CD4-positive, alpha-beta T cell (primary cell): Measurements from ENCODE around the gene SMAD6. TPM values are rescaled to one million over a fixed set of nuclear protein-coding genes. Genes with fewer than 3 reads are reported as not detected.

Experiments
- ATAC-seq: fragments of 200-7000 bp; cut with Tn5 transposase; one replicate; pipeline ENCODE4 v1.10.0; 2022; ENCODE audit warnings: mild to moderate bottlenecking; ENCODE audit not compliant: poor library complexity
- CTCF ChIA-PET: fragments of 350-600 bp; sonication (Branson Sonifier 250); formaldehyde crosslinking; loops from one replicate; lab custom pipeline; 2021; ENCODE audit warnings: antibody characterized with exemption, inconsistent platforms; lab: Charles Lee
- POLR2A ChIA-PET: fragments of 350-600 bp; sonication (Branson Sonifier 250); formaldehyde crosslinking; loops from one replicate; lab custom pipeline; 2021; ENCODE audit warnings: antibody characterized with exemption, inconsistent platforms; lab: Charles Lee
- DNase-seq, 14 experiments: peaks; one replicate each; pipeline ENCODE4 v3.0.0-alpha.2; 2013 to 2020; ENCODE audit warnings: mixed read lengths in 2 of 14
- H3K27ac ChIP-seq, 2 donors: one replicate each; pipeline versions ENCODE4 v1.5.1 to v1.7.0; 2013; ENCODE audit warnings: low read length in 2 of 2, low read depth in 1 of 2, mild to moderate bottlenecking in 1 of 2
- H3K27me3 ChIP-seq, 2 experiments: 1 replicate in 1 of 2; 2 replicates in 1 of 2; pipeline versions ENCODE4 v1.6.1 to v1.7.0; 2013; ENCODE audit warnings: low read length in 2 of 2, control low read depth in 1 of 2, mild to moderate bottlenecking in 1 of 2, moderate library complexity in 1 of 2; ENCODE audit not compliant: insufficient read depth in 2 of 2, control insufficient read depth in 1 of 2
- H3K36me3 ChIP-seq: one replicate; pipeline ENCODE4 v1.6.1; 2013; ENCODE audit warnings: low read length, control low read depth; ENCODE audit not compliant: insufficient read depth
- H3K4me1 ChIP-seq: one replicate; pipeline ENCODE4 v1.6.1; 2013; ENCODE audit warnings: low read length, control low read depth; ENCODE audit not compliant: insufficient read depth
- H3K4me3 ChIP-seq: one replicate; pipeline ENCODE4 v1.5.1; 2013; ENCODE audit warnings: mild to moderate bottlenecking, low read length, moderate library complexity
- H3K9me3 ChIP-seq, 2 experiments: 1 replicate in 1 of 2; 2 replicates in 1 of 2; pipeline versions ENCODE4 v1.6.1 to v1.7.0; 2013; ENCODE audit warnings: low read length in 2 of 2, mild to moderate bottlenecking in 2 of 2, control low read depth in 1 of 2, moderate library complexity in 1 of 2; ENCODE audit not compliant: control insufficient read depth in 1 of 2, insufficient read depth in 1 of 2
- H3K27ac Mint-ChIP-seq: one replicate; pipeline ENCODE4 v1.8.0; 2020; ENCODE audit warnings: mixed read lengths
- H3K27me3 Mint-ChIP-seq: one replicate; pipeline ENCODE4 v1.8.0; 2021; ENCODE audit warnings: mixed read lengths
- H3K36me3 Mint-ChIP-seq: one replicate; pipeline ENCODE4 v1.8.0; 2021; ENCODE audit warnings: low read depth, mixed read lengths
- H3K4me1 Mint-ChIP-seq: one replicate; pipeline ENCODE4 v1.8.0; 2021; ENCODE audit warnings: low read depth, mixed read lengths
- H3K4me3 Mint-ChIP-seq: one replicate; pipeline ENCODE4 v1.8.0; 2020; ENCODE audit warnings: mild to moderate bottlenecking, mixed read lengths
- H3K9me3 Mint-ChIP-seq: one replicate; pipeline ENCODE4 v1.8.0; 2020; ENCODE audit warnings: mixed read lengths
- intact Hi-C, 2 experiments: fragments of 100-400 bp; cut with DNase I in 1 of 2; cut with micrococcal nuclease in 1 of 2; formaldehyde crosslinking; loops; one replicate each; pipeline versions ENCODE4 v1.15.1 to v1.9.0; 2023 to 2025; cut with DNase I, micrococcal nuclease
- total RNA-seq, 174 experiments: library from RNA in 2 of 174; stranded (reverse) in 2 of 174; gene quantifications; one replicate each; pipeline ENCODE4 v1.2.3 and lab custom pipeline; 2021 to 2026
- TF ChIP-seq, protein P1 (sequence below): fragments of 200-600 bp; IDR thresholded peaks from one replicate; pipeline ENCODE4 v1.8.0; 2022; ENCODE audit warnings: antibody characterized with exemption, mild to moderate bottlenecking

SMAD6 gene
- total RNA-seq, 2 experiments from 2014 or later, result 0.59 to 0.69 TPM

DNA sequence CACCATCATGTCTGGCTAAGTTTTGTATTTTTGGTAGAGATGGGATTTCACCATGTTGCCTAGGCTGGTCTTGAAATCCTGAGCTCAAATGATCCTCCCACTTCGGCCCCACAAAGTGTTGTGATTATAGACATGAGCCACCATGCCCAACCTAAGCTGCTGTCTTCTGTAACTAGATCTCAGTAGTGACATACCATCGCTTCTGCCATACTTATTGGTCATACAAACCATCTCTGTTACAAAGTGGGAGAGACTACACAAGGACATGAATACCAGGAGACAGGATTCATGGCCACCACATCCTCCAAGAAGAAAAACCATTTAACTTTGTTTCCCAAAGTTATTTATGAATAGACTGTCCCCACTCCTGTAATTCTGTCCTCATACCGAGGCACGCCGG, 81.3 kb downstream of the SMAD6 start:
- TF ChIP-seq, protein P1, sequence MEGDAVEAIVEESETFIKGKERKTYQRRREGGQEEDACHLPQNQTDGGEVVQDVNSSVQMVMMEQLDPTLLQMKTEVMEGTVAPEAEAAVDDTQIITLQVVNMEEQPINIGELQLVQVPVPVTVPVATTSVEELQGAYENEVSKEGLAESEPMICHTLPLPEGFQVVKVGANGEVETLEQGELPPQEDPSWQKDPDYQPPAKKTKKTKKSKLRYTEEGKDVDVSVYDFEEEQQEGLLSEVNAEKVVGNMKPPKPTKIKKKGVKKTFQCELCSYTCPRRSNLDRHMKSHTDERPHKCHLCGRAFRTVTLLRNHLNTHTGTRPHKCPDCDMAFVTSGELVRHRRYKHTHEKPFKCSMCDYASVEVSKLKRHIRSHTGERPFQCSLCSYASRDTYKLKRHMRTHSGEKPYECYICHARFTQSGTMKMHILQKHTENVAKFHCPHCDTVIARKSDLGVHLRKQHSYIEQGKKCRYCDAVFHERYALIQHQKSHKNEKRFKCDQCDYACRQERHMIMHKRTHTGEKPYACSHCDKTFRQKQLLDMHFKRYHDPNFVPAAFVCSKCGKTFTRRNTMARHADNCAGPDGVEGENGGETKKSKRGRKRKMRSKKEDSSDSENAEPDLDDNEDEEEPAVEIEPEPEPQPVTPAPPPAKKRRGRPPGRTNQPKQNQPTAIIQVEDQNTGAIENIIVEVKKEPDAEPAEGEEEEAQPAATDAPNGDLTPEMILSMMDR, result no peak
- H3K27me3 Mint-ChIP-seq, result no peaks in the 10 kb centered on the region
- ATAC-seq, result no peak
- no peak overlapping the region for H3K4me3 ChIP-seq
- H3K9me3 Mint-ChIP-seq, result no peaks in the 10 kb centered on the region
- H3K4me1 Mint-ChIP-seq, result no peaks in the 10 kb centered on the region
- no peak overlapping the region for H3K4me3 Mint-ChIP-seq
- POLR2A ChIA-PET, result no interaction called here
- no peaks in the 10 kb centered on the region for H3K36me3 Mint-ChIP-seq
- intact Hi-C loops, result no loop called here
- CTCF ChIA-PET, result no interaction called here
- no peaks in the 10 kb centered on the region for H3K27me3 ChIP-seq
- no peak for DNase-seq
- H3K4me1 ChIP-seq, result no peaks in the 10 kb centered on the region
- H3K27ac Mint-ChIP-seq, result no peak overlapping the region
- H3K9me3 ChIP-seq, result no peaks in the 10 kb centered on the region
- no peaks in the 10 kb centered on the region for H3K36me3 ChIP-seq
- H3K27ac ChIP-seq, result no peak overlapping the region

DNA sequence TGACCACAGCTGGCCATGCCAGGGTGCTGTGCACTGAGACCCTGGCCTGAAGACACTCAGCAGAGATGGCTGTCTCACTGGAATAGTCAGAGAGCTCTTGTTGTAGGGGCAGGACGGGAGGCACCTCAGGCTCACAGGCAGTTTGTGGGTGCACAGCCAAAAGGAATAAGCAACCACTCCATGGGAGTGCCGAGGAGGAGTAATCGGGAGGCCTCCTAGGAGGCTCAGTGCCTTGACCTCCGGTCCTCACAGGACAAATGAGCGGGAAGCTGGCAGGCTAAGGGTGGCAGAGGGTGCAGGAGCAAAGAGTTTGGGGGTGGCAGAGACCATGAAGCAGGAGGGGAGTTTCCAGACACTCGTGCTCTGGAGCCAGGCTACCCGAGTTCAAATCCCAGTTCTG, 81.7 kb downstream of the SMAD6 start:
- intact Hi-C loops, result no loop called here
- ATAC-seq (no peak), DNase-seq (no peak)
- Histone ChIP-seq H3K27ac (no peak overlapping the region), H3K4me3 (no peak overlapping the region), H3K4me1 (no peaks in the 10 kb centered on the region), H3K27me3 (no peaks in the 10 kb centered on the region), H3K36me3 (no peaks in the 10 kb centered on the region), H3K9me3 (no peaks in the 10 kb centered on the region)
- H3K36me3 Mint-ChIP-seq, result no peaks in the 10 kb centered on the region
- H3K9me3 Mint-ChIP-seq, result no peaks in the 10 kb centered on the region
- TF ChIP-seq, protein P1, result no peak
- no peaks in the 10 kb centered on the region for H3K4me1 Mint-ChIP-seq
- H3K4me3 Mint-ChIP-seq, result no peak overlapping the region
- ChIA-PET POLR2A (no interaction called here), CTCF (no interaction called here)
- no peaks in the 10 kb centered on the region for H3K27me3 Mint-ChIP-seq
- no peak overlapping the region for H3K27ac Mint-ChIP-seq

DNA sequence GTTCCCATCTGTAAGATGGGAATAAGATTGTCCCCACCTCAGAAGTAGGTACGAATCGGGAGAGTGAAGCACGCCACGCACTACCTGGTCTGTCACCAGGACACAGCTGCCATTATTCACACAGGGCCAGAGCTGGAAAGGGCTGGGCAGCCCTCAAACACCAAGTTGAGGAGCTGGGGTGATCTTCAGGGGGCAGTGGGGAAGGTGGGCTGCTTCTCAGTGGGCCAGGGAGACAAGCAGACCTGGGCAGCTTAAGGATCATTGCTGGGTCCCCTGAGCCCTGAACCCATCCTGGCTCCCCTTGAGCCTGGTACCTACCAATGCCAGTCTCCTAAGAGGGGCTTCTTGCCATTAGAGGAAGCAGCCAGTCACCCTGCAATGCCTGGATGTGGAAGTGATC, 82.1 kb downstream of the SMAD6 start:
- DNase-seq (no peak), ATAC-seq (no peak)
- Mint-ChIP-seq H3K4me1 (no peaks in the 10 kb centered on the region), H3K27ac (no peak overlapping the region), H3K4me3 (no peak overlapping the region), H3K27me3 (no peaks in the 10 kb centered on the region), H3K9me3 (no peaks in the 10 kb centered on the region), H3K36me3 (no peaks in the 10 kb centered on the region)
- intact Hi-C loops, result no loop called here
- H3K27me3 ChIP-seq, result no peaks in the 10 kb centered on the region
- TF ChIP-seq, protein P1, result no peak
- H3K36me3 ChIP-seq, result no peaks in the 10 kb centered on the region
- H3K27ac ChIP-seq, result no peak overlapping the region
- H3K4me1 ChIP-seq, result no peaks in the 10 kb centered on the region
- no peak overlapping the region for H3K4me3 ChIP-seq
- H3K9me3 ChIP-seq, result no peaks in the 10 kb centered on the region
- ChIA-PET POLR2A (no interaction called here), CTCF (no interaction called here)
